ENCODE measurements around the gene GNLY.

GNLY gene

GRCh38 chr2:85690932-85691331, 3.2 kb upstream of the GNLY start:
- no peak for DNase-seq

- peak; percentile 36 for DNase-seq
These were observed 2.0 kb upstream of the GNLY start for GRCh38 chr2:85692039-85692645.

GRCh38 chr2:85695121-85695520, 963 bp downstream of the GNLY start:
- no peak for DNase-seq

- no peak for DNase-seq
These were observed 1.8 kb downstream of the GNLY start for GRCh38 chr2:85695691-85696668.

- DNase-seq = no peak
These were observed 2.9 kb downstream of the GNLY start for GRCh38 chr2:85697096-85697495.

- DNase-seq = no peak
These were observed 3.6 kb downstream of the GNLY start for GRCh38 chr2:85697716-85698115.

GRCh38 chr2:85698184-85698879, 4.2 kb downstream of the GNLY start:
- no peak for DNase-seq

GRCh38 chr2:85698880-85699254, 4.7 kb downstream of the GNLY start:
- DNase-seq = no peak

GRCh38 chr2:85699325-85699724, 5.2 kb downstream of the GNLY start:
- no peak for DNase-seq

GRCh38 chr2:85702172-85702571, 8.0 kb downstream of the GNLY start:
- DNase-seq = peak; percentile 25

- no peak for DNase-seq
These were observed 8.6 kb downstream of the GNLY start for GRCh38 chr2:85702800-85703199.

GRCh38 chr2:85703329-85703728, 9.2 kb downstream of the GNLY start:
- no peak for DNase-seq

- no peak for DNase-seq
These were observed 9.9 kb downstream of the GNLY start for GRCh38 chr2:85704038-85704437.

GRCh38 chr2:85704800-85705679, 10.9 kb downstream of the GNLY start:
- DNase-seq = peak; percentile 51

GRCh38 chr2:85705680-85706039, 11.5 kb downstream of the GNLY start:
- DNase-seq = no peak

GRCh38 chr2:85706063-85706462, 11.9 kb downstream of the GNLY start:
- DNase-seq = no peak

- DNase-seq = no peak
These were observed 12.6 kb downstream of the GNLY start for GRCh38 chr2:85706599-85707296.

GRCh38 chr2:85707304-85707703, 13.1 kb downstream of the GNLY start:
- peak; percentile 83 for DNase-seq

- no peak for DNase-seq
These were observed 14.5 kb downstream of the GNLY start for GRCh38 chr2:85708641-85709040.

GRCh38 chr2:85709401-85709811, 15.2 kb downstream of the GNLY start:
- DNase-seq = no peak

GRCh38 chr2:85710687-85711577, 16.8 kb downstream of the GNLY start:
- no peak for DNase-seq

Measured in CD4-positive, alpha-beta T cell treated with Interleukin-4 for 4 hours (primary cell).